ENCODE measurements around the gene SHISA9. TPM values are rescaled to one million over a fixed set of nuclear protein-coding genes. Genes with fewer than 3 reads are reported as not detected.

Gene SHISA9
- total RNA-seq, 1 experiment from 2014 or later = not detected

- Histone ChIP-seq H3K27me3 (ENCODE audit: low read length) (no peaks in the 10 kb centered on the region), H3K9ac (ENCODE audit: low read length) (no peak overlapping the region), H3K4me2 (ENCODE audit: low read depth, low read length, poor library complexity, severe bottlenecking) (no peak overlapping the region), H3K4me3 (ENCODE audit: low read length) (no peak overlapping the region), H3K36me3 (ENCODE audit: insufficient read depth, low read length) (no peaks in the 10 kb centered on the region), H3K27ac (ENCODE audit: low read length) (no peak overlapping the region), H4K20me1 (ENCODE audit: insufficient read depth, low read depth, low read length) (no peaks in the 10 kb centered on the region), H3K9me3 (ENCODE audit: low read length) (no peaks in the 10 kb centered on the region), H2AFZ (ENCODE audit: low read length) (no peak overlapping the region), H3K79me2 (ENCODE audit: low read length) (no peaks in the 10 kb centered on the region), H3K4me1 (ENCODE audit: low read length) (no peaks in the 10 kb centered on the region), H3K9me2 (replicated peaks; ENCODE audit: insufficient read depth, low read length) (no peaks in the 10 kb centered on the region)
- no peak for DNase-seq
Observed at GRCh38 chr16:12869698-12870427, 31.5 kb upstream of the SHISA9 start.

GRCh38 chr16:12871784-12872183 lies 29.6 kb upstream of the SHISA9 start:
- H3K79me2 ChIP-seq (ENCODE audit: low read length) = no peaks in the 10 kb centered on the region
- no peaks in the 10 kb centered on the region for H3K9me3 ChIP-seq (ENCODE audit: low read length)
- no peaks in the 10 kb centered on the region for H4K20me1 ChIP-seq (ENCODE audit: insufficient read depth, low read depth, low read length)
- H3K27ac ChIP-seq (ENCODE audit: low read length) = no peak overlapping the region
- no peak overlapping the region for H3K4me2 ChIP-seq (ENCODE audit: low read depth, low read length, poor library complexity, severe bottlenecking)
- H2AFZ ChIP-seq (ENCODE audit: low read length) = no peak overlapping the region
- no peak overlapping the region for H3K4me3 ChIP-seq (ENCODE audit: low read length)
- DNase-seq = no peak
- H3K36me3 ChIP-seq (ENCODE audit: insufficient read depth, low read length) = no peaks in the 10 kb centered on the region
- H3K9ac ChIP-seq (ENCODE audit: low read length) = no peak overlapping the region
- no peaks in the 10 kb centered on the region for H3K9me2 ChIP-seq (replicated peaks; ENCODE audit: insufficient read depth, low read length)
- no peaks in the 10 kb centered on the region for H3K27me3 ChIP-seq (ENCODE audit: low read length)
- no peaks in the 10 kb centered on the region for H3K4me1 ChIP-seq (ENCODE audit: low read length)

GRCh38 chr16:12874186-12874585 lies 27.2 kb upstream of the SHISA9 start:
- no peak overlapping the region for H3K4me3 ChIP-seq (ENCODE audit: low read length)
- no peak overlapping the region for H3K4me2 ChIP-seq (ENCODE audit: low read depth, low read length, poor library complexity, severe bottlenecking)
- DNase-seq = no peak
- H3K79me2 ChIP-seq (ENCODE audit: low read length) = no peaks in the 10 kb centered on the region
- H3K27ac ChIP-seq (ENCODE audit: low read length) = no peak overlapping the region
- H4K20me1 ChIP-seq (ENCODE audit: insufficient read depth, low read depth, low read length) = no peaks in the 10 kb centered on the region
- no peaks in the 10 kb centered on the region for H3K9me2 ChIP-seq (replicated peaks; ENCODE audit: insufficient read depth, low read length)
- no peaks in the 10 kb centered on the region for H3K4me1 ChIP-seq (ENCODE audit: low read length)
- H2AFZ ChIP-seq (ENCODE audit: low read length) = no peak overlapping the region
- H3K9ac ChIP-seq (ENCODE audit: low read length) = no peak overlapping the region
- H3K36me3 ChIP-seq (ENCODE audit: insufficient read depth, low read length) = no peaks in the 10 kb centered on the region
- no peaks in the 10 kb centered on the region for H3K9me3 ChIP-seq (ENCODE audit: low read length)
- no peaks in the 10 kb centered on the region for H3K27me3 ChIP-seq (ENCODE audit: low read length)

GRCh38 chr16:12876778-12877177 lies 24.6 kb upstream of the SHISA9 start:
- Histone ChIP-seq H3K4me2 (ENCODE audit: low read depth, low read length, poor library complexity, severe bottlenecking) (no peak overlapping the region), H3K9me2 (replicated peaks; ENCODE audit: insufficient read depth, low read length) (no peaks in the 10 kb centered on the region), H3K9ac (ENCODE audit: low read length) (no peak overlapping the region)

GRCh38 chr16:12878973-12879372 lies 22.4 kb upstream of the SHISA9 start:
- no peaks in the 10 kb centered on the region for H3K9me3 ChIP-seq (ENCODE audit: low read length)
- H3K36me3 ChIP-seq (ENCODE audit: insufficient read depth, low read length) = no peaks in the 10 kb centered on the region
- H3K79me2 ChIP-seq (ENCODE audit: low read length) = no peaks in the 10 kb centered on the region
- H3K9ac ChIP-seq (ENCODE audit: low read length) = no peak overlapping the region
- no peaks in the 10 kb centered on the region for H4K20me1 ChIP-seq (ENCODE audit: insufficient read depth, low read depth, low read length)
- H3K4me3 ChIP-seq (ENCODE audit: low read length) = no peak overlapping the region
- no peak overlapping the region for H3K27ac ChIP-seq (ENCODE audit: low read length)
- no peak overlapping the region for H3K4me2 ChIP-seq (ENCODE audit: low read depth, low read length, poor library complexity, severe bottlenecking)
- no peaks in the 10 kb centered on the region for H3K27me3 ChIP-seq (ENCODE audit: low read length)
- DNase-seq = no peak
- H3K4me1 ChIP-seq (ENCODE audit: low read length) = no peaks in the 10 kb centered on the region
- H3K9me2 ChIP-seq (replicated peaks; ENCODE audit: insufficient read depth, low read length) = no peaks in the 10 kb centered on the region
- H2AFZ ChIP-seq (ENCODE audit: low read length) = no peak overlapping the region

More at GRCh38 chr16:12876778-12877177, 24.6 kb upstream of the SHISA9 start:
- Histone ChIP-seq H3K79me2 (ENCODE audit: low read length) (no peaks in the 10 kb centered on the region), H3K27ac (ENCODE audit: low read length) (no peak overlapping the region), H4K20me1 (ENCODE audit: insufficient read depth, low read depth, low read length) (no peaks in the 10 kb centered on the region), H2AFZ (ENCODE audit: low read length) (no peak overlapping the region), H3K36me3 (ENCODE audit: insufficient read depth, low read length) (no peaks in the 10 kb centered on the region), H3K27me3 (ENCODE audit: low read length) (no peaks in the 10 kb centered on the region), H3K4me3 (ENCODE audit: low read length) (no peak overlapping the region), H3K9me3 (ENCODE audit: low read length) (no peaks in the 10 kb centered on the region), H3K4me1 (ENCODE audit: low read length) (no peaks in the 10 kb centered on the region)
- no peak for DNase-seq

- Histone ChIP-seq H3K36me3 (ENCODE audit: insufficient read depth, low read length) (no peaks in the 10 kb centered on the region), H3K9me2 (replicated peaks; ENCODE audit: insufficient read depth, low read length) (no peaks in the 10 kb centered on the region), H3K27me3 (ENCODE audit: low read length) (no peaks in the 10 kb centered on the region), H3K4me3 (ENCODE audit: low read length) (no peak overlapping the region), H3K9me3 (ENCODE audit: low read length) (no peaks in the 10 kb centered on the region), H3K4me2 (ENCODE audit: low read depth, low read length, poor library complexity, severe bottlenecking) (no peak overlapping the region), H3K27ac (ENCODE audit: low read length) (no peak overlapping the region), H3K79me2 (ENCODE audit: low read length) (no peaks in the 10 kb centered on the region), H3K4me1 (ENCODE audit: low read length) (no peaks in the 10 kb centered on the region), H2AFZ (ENCODE audit: low read length) (no peak overlapping the region), H3K9ac (ENCODE audit: low read length) (no peak overlapping the region), H4K20me1 (ENCODE audit: insufficient read depth, low read depth, low read length) (no peaks in the 10 kb centered on the region)
- DNase-seq = no peak
Observed at GRCh38 chr16:12879812-12880211, 21.6 kb upstream of the SHISA9 start.

GRCh38 chr16:12881182-12881581 lies 20.2 kb upstream of the SHISA9 start:
- no peaks in the 10 kb centered on the region for H3K27me3 ChIP-seq (ENCODE audit: low read length)
- H3K9ac ChIP-seq (ENCODE audit: low read length) = no peak overlapping the region
- no peak overlapping the region for H3K27ac ChIP-seq (ENCODE audit: low read length)
- H2AFZ ChIP-seq (ENCODE audit: low read length) = no peak overlapping the region
- H3K9me2 ChIP-seq (replicated peaks; ENCODE audit: insufficient read depth, low read length) = no peaks in the 10 kb centered on the region
- H3K4me3 ChIP-seq (ENCODE audit: low read length) = no peak overlapping the region
- no peak for DNase-seq
- no peaks in the 10 kb centered on the region for H3K36me3 ChIP-seq (ENCODE audit: insufficient read depth, low read length)
- no peaks in the 10 kb centered on the region for H3K4me1 ChIP-seq (ENCODE audit: low read length)
- no peaks in the 10 kb centered on the region for H3K9me3 ChIP-seq (ENCODE audit: low read length)
- H3K79me2 ChIP-seq (ENCODE audit: low read length) = no peaks in the 10 kb centered on the region
- no peaks in the 10 kb centered on the region for H4K20me1 ChIP-seq (ENCODE audit: insufficient read depth, low read depth, low read length)
- no peak overlapping the region for H3K4me2 ChIP-seq (ENCODE audit: low read depth, low read length, poor library complexity, severe bottlenecking)

- Histone ChIP-seq H3K9ac (ENCODE audit: low read length) (no peak overlapping the region), H3K4me2 (ENCODE audit: low read depth, low read length, poor library complexity, severe bottlenecking) (no peak overlapping the region)
Observed at GRCh38 chr16:12881740-12882139, 19.7 kb upstream of the SHISA9 start.

More at GRCh38 chr16:12881740-12882139, 19.7 kb upstream of the SHISA9 start:
- H3K4me1 ChIP-seq (ENCODE audit: low read length) = no peaks in the 10 kb centered on the region
- no peak overlapping the region for H3K27ac ChIP-seq (ENCODE audit: low read length)
- H2AFZ ChIP-seq (ENCODE audit: low read length) = no peak overlapping the region
- no peaks in the 10 kb centered on the region for H3K36me3 ChIP-seq (ENCODE audit: insufficient read depth, low read length)
- no peaks in the 10 kb centered on the region for H3K9me3 ChIP-seq (ENCODE audit: low read length)
- no peak for DNase-seq
- H3K79me2 ChIP-seq (ENCODE audit: low read length) = no peaks in the 10 kb centered on the region
- H3K4me3 ChIP-seq (ENCODE audit: low read length) = no peak overlapping the region
- no peaks in the 10 kb centered on the region for H4K20me1 ChIP-seq (ENCODE audit: insufficient read depth, low read depth, low read length)
- H3K9me2 ChIP-seq (replicated peaks; ENCODE audit: insufficient read depth, low read length) = no peaks in the 10 kb centered on the region
- H3K27me3 ChIP-seq (ENCODE audit: low read length) = no peaks in the 10 kb centered on the region

Measured in Karpas-422 (cell line).